HG02973 (cell line): ENCODE results near the gene ANK3.
"Not testable (repeated sequence)": the region's sequence is repeated elsewhere in the genome, so short reads cannot be mapped to it uniquely, and the experiment has no call there.

ENCODE experiments used
- ATAC-seq: cut with Tn5 transposase; IDR thresholded peaks from one replicate; pipeline ENCODE4 v1.9.1; 2021; ENCODE audit warnings: moderate library complexity; ENCODE audit not compliant: unreplicated experiment

ANK3 gene

GRCh38 chr10:60311821-60312220 lies 77.9 kb downstream of the ANK3 start:
- ATAC-seq, result no peak

- no peak for ATAC-seq
Measured at GRCh38 chr10:60310740-60311139, 78.9 kb downstream of the ANK3 start.

- ATAC-seq, result no peak
Measured at GRCh38 chr10:60309891-60310290, 79.8 kb downstream of the ANK3 start.

- ATAC-seq, result no peak
Measured at GRCh38 chr10:60309371-60309770, 80.3 kb downstream of the ANK3 start.

- no peak for ATAC-seq
Measured at GRCh38 chr10:60305380-60305892, 84.2 kb downstream of the ANK3 start.

- no peak for ATAC-seq
Measured at GRCh38 chr10:60304829-60305379, 84.8 kb downstream of the ANK3 start.

- no peak for ATAC-seq
Measured at GRCh38 chr10:60303778-60304177, 85.9 kb downstream of the ANK3 start.

GRCh38 chr10:60299961-60300883 lies 89.5 kb downstream of the ANK3 start:
- ATAC-seq, result no peak

- no peak for ATAC-seq
Measured at GRCh38 chr10:60299390-60299778, 90.3 kb downstream of the ANK3 start.

- no peak for ATAC-seq
Measured at GRCh38 chr10:60298408-60299389, 91.0 kb downstream of the ANK3 start.

- ATAC-seq, result no peak
Measured at GRCh38 chr10:60296073-60296472, 93.6 kb downstream of the ANK3 start.

- no peak for ATAC-seq
Measured at GRCh38 chr10:60295028-60295937, 94.4 kb downstream of the ANK3 start.

- ATAC-seq, result no peak
Measured at GRCh38 chr10:60293581-60294175, 96.0 kb downstream of the ANK3 start.

- no peak for ATAC-seq
Measured at GRCh38 chr10:60292998-60293397, 96.7 kb downstream of the ANK3 start.

- ATAC-seq, result not testable (repeated sequence)
Measured at GRCh38 chr10:60292536-60292935, 97.1 kb downstream of the ANK3 start.

GRCh38 chr10:60291344-60291930 lies 98.2 kb downstream of the ANK3 start:
- ATAC-seq, result no peak

GRCh38 chr10:60290558-60290957 lies 99.1 kb downstream of the ANK3 start:
- ATAC-seq, result no peak

GRCh38 chr10:60289800-60290199 lies 99.9 kb downstream of the ANK3 start:
- no peak for ATAC-seq

GRCh38 chr10:60288256-60288655 lies 101.4 kb downstream of the ANK3 start:
- ATAC-seq, result no peak
